ENCODE results near the gene SPTA1. TPM values are rescaled to one million over a fixed set of nuclear protein-coding genes. Genes with fewer than 3 reads are reported as not detected.

The SPTA1 gene
- total and polyA plus RNA-seq, 10 donors = 0.05 to 32.6 (median 2.0) TPM

DNA sequence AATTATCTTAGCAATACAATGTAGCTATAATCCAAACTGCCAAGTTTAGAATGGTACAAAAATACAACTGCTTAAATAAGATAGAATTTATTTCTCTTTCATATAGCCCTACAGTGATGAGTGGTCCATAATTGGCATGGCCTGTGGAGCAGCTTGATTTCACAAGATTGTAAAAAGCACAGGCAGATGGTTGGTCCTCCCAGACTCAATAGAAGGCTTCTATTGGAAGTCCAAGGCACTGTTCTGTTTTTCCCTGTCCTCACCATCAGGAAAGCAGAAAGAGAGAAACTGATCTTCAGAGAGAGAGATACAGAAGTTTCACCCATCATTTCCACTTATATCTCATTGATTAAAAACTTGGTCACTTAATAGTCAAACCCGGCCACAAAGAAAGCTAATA is 114.3 kb downstream of the SPTA1 start:
- Histone ChIP-seq H3K27ac (no peak overlapping the region), H3K4me1 (no peaks in the 10 kb centered on the region), H3K9me3 (no peaks in the 10 kb centered on the region), H3K4me3 (no peak overlapping the region), H3K27me3 (replicated peaks in 1 of 7) (no peaks in the 10 kb centered on the region), H3K36me3 (no peaks in the 10 kb centered on the region)
- TF ChIP-seq POLR2AphosphoS5 (IDR thresholded peaks at IDR 0.05) (no peak), POLR2A (IDR thresholded peaks at IDR 0.05) (no peak)
- TF ChIP-seq, protein P1, sequence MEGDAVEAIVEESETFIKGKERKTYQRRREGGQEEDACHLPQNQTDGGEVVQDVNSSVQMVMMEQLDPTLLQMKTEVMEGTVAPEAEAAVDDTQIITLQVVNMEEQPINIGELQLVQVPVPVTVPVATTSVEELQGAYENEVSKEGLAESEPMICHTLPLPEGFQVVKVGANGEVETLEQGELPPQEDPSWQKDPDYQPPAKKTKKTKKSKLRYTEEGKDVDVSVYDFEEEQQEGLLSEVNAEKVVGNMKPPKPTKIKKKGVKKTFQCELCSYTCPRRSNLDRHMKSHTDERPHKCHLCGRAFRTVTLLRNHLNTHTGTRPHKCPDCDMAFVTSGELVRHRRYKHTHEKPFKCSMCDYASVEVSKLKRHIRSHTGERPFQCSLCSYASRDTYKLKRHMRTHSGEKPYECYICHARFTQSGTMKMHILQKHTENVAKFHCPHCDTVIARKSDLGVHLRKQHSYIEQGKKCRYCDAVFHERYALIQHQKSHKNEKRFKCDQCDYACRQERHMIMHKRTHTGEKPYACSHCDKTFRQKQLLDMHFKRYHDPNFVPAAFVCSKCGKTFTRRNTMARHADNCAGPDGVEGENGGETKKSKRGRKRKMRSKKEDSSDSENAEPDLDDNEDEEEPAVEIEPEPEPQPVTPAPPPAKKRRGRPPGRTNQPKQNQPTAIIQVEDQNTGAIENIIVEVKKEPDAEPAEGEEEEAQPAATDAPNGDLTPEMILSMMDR (IDR thresholded peaks at IDR 0.05 in 8 of 11, conservative IDR thresholded peaks at IDR 0.05 in 3 of 11) = no peak
- intact Hi-C loops (cut with DNase I; ENCODE audit: low total_unique reads) = no loop called here
- WGBS, 5 donors = 81 to 94% (median 88%) methylated on average over 1 of the region's 1 CpG
- no peak for DNase-seq

- intact Hi-C loops (cut with DNase I; ENCODE audit: low total_unique reads) = no loop called here
- H3K9me3 ChIP-seq = no peaks in the 10 kb centered on the region
- no peak for TF ChIP-seq POLR2AphosphoS5 (IDR thresholded peaks at IDR 0.05)
- TF ChIP-seq, protein P1 (IDR thresholded peaks at IDR 0.05 in 8 of 11, conservative IDR thresholded peaks at IDR 0.05 in 3 of 11) = no peak
- no peak for TF ChIP-seq POLR2A (IDR thresholded peaks at IDR 0.05)
- no peak for DNase-seq
- no peaks in the 10 kb centered on the region for H3K4me1 ChIP-seq
- no peaks in the 10 kb centered on the region for H3K36me3 ChIP-seq
- H3K4me3 ChIP-seq = no peak within 1 kb of the TSS
- WGBS, 5 donors = 73 to 91% (median 79%) methylated on average over 3 of the region's 3 CpGs
- no peak within 1 kb of the TSS for H3K27ac ChIP-seq
- no peaks in the 10 kb centered on the region for H3K27me3 ChIP-seq (replicated peaks in 1 of 7)
Observed at GRCh38 chr1:158570480-158570879, 116.0 kb downstream of the SPTA1 start, which contains the start of gene OR6P1. Gene OR6P1, minus strand, starts transcription at chr1:158570580. Its CDS starts 6,976 bp downstream, at chr1:158563604.

DNA sequence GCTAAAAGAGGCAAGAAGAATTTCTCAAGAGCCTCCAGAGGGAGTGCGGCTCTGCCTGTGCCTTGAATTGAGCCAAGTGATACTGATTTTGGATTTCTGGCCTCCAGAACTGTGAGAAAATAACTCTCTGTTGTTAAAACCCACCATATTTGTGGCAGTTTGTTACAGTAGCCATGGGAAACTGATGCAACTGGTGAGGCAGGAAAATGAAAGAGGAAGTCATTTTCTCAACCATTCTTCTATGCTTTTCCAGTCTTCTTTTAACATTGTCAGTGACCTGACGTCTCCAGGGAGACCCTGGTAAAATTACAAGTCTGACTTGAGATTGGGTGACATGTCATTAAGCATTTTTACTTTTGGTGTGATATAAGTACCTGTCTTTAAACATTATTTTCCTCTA is 121.9 kb downstream of the SPTA1 start:
- TF ChIP-seq POLR2A (IDR thresholded peaks at IDR 0.05) = no peak
- no peak for TF ChIP-seq POLR2AphosphoS5 (IDR thresholded peaks at IDR 0.05)
- TF ChIP-seq, protein P1 (IDR thresholded peaks at IDR 0.05 in 8 of 11, conservative IDR thresholded peaks at IDR 0.05 in 3 of 11) = no peak
- intact Hi-C loops (cut with DNase I; ENCODE audit: low total_unique reads) = no loop called here
- WGBS, 5 donors = 42 to 52% (median 47%) methylated on average over 2 of the region's 2 CpGs
- no peak for DNase-seq
- H3K36me3 ChIP-seq = no peaks in the 10 kb centered on the region
- H3K27me3 ChIP-seq (replicated peaks in 1 of 7) = peaks cover 0 to 5% (median 0%) of the 10 kb centered on the region in 7 donors
- peaks cover 0 to 16% (median 9%) of the 10 kb centered on the region in 6 donors for H3K4me1 ChIP-seq
- H3K4me3 ChIP-seq = no peak overlapping the region
- peak overlapping the region in 4 of 8 donors; percentile 9 to 66 (median 33) for H3K27ac ChIP-seq
- H3K9me3 ChIP-seq = no peaks in the 10 kb centered on the region

- H3K27me3 ChIP-seq (replicated peaks in 1 of 7) = peaks cover 0 to 5% (median 0%) of the 10 kb centered on the region in 7 donors
- H3K4me3 ChIP-seq = no peak overlapping the region
- H3K27ac ChIP-seq = peak overlapping the region in 3 of 8 donors; percentile 18 to 66 (median 48)
- intact Hi-C loops (cut with DNase I; ENCODE audit: low total_unique reads) = no loop called here
- H3K36me3 ChIP-seq = no peaks in the 10 kb centered on the region
- TF ChIP-seq POLR2A (IDR thresholded peaks at IDR 0.05) = no peak
- no peak for TF ChIP-seq POLR2AphosphoS5 (IDR thresholded peaks at IDR 0.05)
- TF ChIP-seq, protein P1 (IDR thresholded peaks at IDR 0.05 in 8 of 11, conservative IDR thresholded peaks at IDR 0.05 in 3 of 11) = no peak
- H3K9me3 ChIP-seq = no peaks in the 10 kb centered on the region
- no peak for DNase-seq
- peaks cover 0 to 16% (median 9%) of the 10 kb centered on the region in 6 donors for H3K4me1 ChIP-seq
- 56 to 75% (median 64%) methylated on average over 2 of the region's 2 CpGs for WGBS, 5 donors
Observed at GRCh38 chr1:158563853-158564252, 122.7 kb downstream of the SPTA1 start.

Other genes starting within 250 kb of the SPTA1 start
- gene OR10K1, start 224.9 kb downstream of the SPTA1 start, total RNA-seq = not detected
- gene OR10K1, start 224.9 kb downstream of the SPTA1 start, polyA plus RNA-seq = under 1 TPM in 1 of 3 donors, not detected in 2; 0.07 TPM
- not detected for gene OR10R2, start 214.5 kb downstream of the SPTA1 start, total RNA-seq
- not detected for gene OR10R2, start 214.5 kb downstream of the SPTA1 start, polyA plus RNA-seq
- gene OR6Y1, start 132.3 kb downstream of the SPTA1 start, total RNA-seq = not detected
- gene OR6Y1, start 132.3 kb downstream of the SPTA1 start, polyA plus RNA-seq = not detected
- not detected for gene OR6P1, start 116.1 kb downstream of the SPTA1 start, total RNA-seq
- not detected for gene OR6P1, start 116.1 kb downstream of the SPTA1 start, polyA plus RNA-seq
- gene OR10X1, start 106.8 kb downstream of the SPTA1 start, total RNA-seq = not detected
- gene OR10X1, start 106.8 kb downstream of the SPTA1 start, polyA plus RNA-seq = not detected
- gene OR10Z1, start 81.4 kb downstream of the SPTA1 start, total RNA-seq = not detected
- gene OR10Z1, start 81.4 kb downstream of the SPTA1 start, polyA plus RNA-seq = not detected
- gene OR6K2, start 13.9 kb upstream of the SPTA1 start, total RNA-seq = not detected
- not detected for gene OR6K2, start 13.9 kb upstream of the SPTA1 start, polyA plus RNA-seq
- gene OR6K3, start 34.0 kb upstream of the SPTA1 start, total RNA-seq = under 1 TPM in 1 of 7 donors, not detected in 6; 0.67 TPM
- not detected for gene OR6K3, start 34.0 kb upstream of the SPTA1 start, polyA plus RNA-seq
- not detected for gene OR6K6, start 68.0 kb upstream of the SPTA1 start, total RNA-seq
- not detected for gene OR6K6, start 68.0 kb upstream of the SPTA1 start, polyA plus RNA-seq
- gene OR6N1, start 85.5 kb upstream of the SPTA1 start, total RNA-seq = under 1 TPM in 2 of 7 donors, not detected in 5; 0.77 to 0.84 TPM
- under 1 TPM in 1 of 3 donors, not detected in 2; 0.10 TPM for gene OR6N1, start 85.5 kb upstream of the SPTA1 start, polyA plus RNA-seq
- gene OR6N2, start 94.5 kb upstream of the SPTA1 start, total RNA-seq = under 1 TPM in 1 of 7 donors, not detected in 6; 0.47 TPM
- not detected for gene OR6N2, start 94.5 kb upstream of the SPTA1 start, polyA plus RNA-seq
- 100 to 1,000 TPM in 5 of 7 donors, 10 to 100 TPM in 2; 49.1 to 218 (median 130) TPM for gene MNDA, start 144.6 kb upstream of the SPTA1 start, total RNA-seq
- gene MNDA, start 144.6 kb upstream of the SPTA1 start, polyA plus RNA-seq = 10 to 100 TPM in 2 of 3 donors, 1 to 10 TPM in 1; 9.3 to 40.2 (median 23.3) TPM
- 10 to 100 TPM; 17.3 to 48.2 (median 25.9) TPM for gene PYHIN1, start 244.8 kb upstream of the SPTA1 start, total RNA-seq
- gene PYHIN1, start 244.8 kb upstream of the SPTA1 start, polyA plus RNA-seq = 1 to 10 TPM; 3.5 to 4.0 (median 3.9) TPM

Measured in spleen (tissue), 11 donors.